HG02840 (cell line): ENCODE data around the gene IL15.
"Not testable (repeated sequence)": the region's sequence is repeated elsewhere in the genome, so short reads cannot be mapped to it uniquely, and the experiment has no call there.

Experiments used
- ATAC-seq: cut with Tn5 transposase; IDR thresholded peaks from one replicate; pipeline ENCODE4 v1.9.1; 2021; ENCODE audit warnings: mild to moderate bottlenecking, moderate library complexity, moderate number of reproducible peaks; ENCODE audit not compliant: unreplicated experiment, low FRiP score

The IL15 gene

GRCh38 chr4:141692081-141692480, 55.7 kb downstream of the IL15 start:
- no peak for ATAC-seq

- ATAC-seq, result no peak
Observed at GRCh38 chr4:141697116-141697515, 60.7 kb downstream of the IL15 start.

- ATAC-seq, result no peak
Observed at GRCh38 chr4:141702472-141703182, 66.2 kb downstream of the IL15 start.

GRCh38 chr4:141703497-141703896, 67.1 kb downstream of the IL15 start:
- ATAC-seq, result no peak

GRCh38 chr4:141705048-141705746, 68.8 kb downstream of the IL15 start:
- ATAC-seq, result peak; percentile 79

GRCh38 chr4:141705747-141706377, 69.5 kb downstream of the IL15 start:
- no peak for ATAC-seq

GRCh38 chr4:141706445-141706844, 70.1 kb downstream of the IL15 start:
- no peak for ATAC-seq

GRCh38 chr4:141711211-141711610, 74.8 kb downstream of the IL15 start:
- ATAC-seq, result peak; percentile 54

- ATAC-seq, result no peak
Observed at GRCh38 chr4:141713185-141713584, 76.8 kb downstream of the IL15 start.

GRCh38 chr4:141713771-141714445, 77.5 kb downstream of the IL15 start:
- no peak for ATAC-seq

- no peak for ATAC-seq
Observed at GRCh38 chr4:141719585-141719984, 83.2 kb downstream of the IL15 start.

GRCh38 chr4:141721174-141721573, 84.8 kb downstream of the IL15 start:
- no peak for ATAC-seq

GRCh38 chr4:141724646-141725045, 88.3 kb downstream of the IL15 start:
- no peak for ATAC-seq

GRCh38 chr4:141727420-141727819, 91.0 kb downstream of the IL15 start:
- no peak for ATAC-seq

- no peak for ATAC-seq
Observed at GRCh38 chr4:141730805-141731204, 94.4 kb downstream of the IL15 start.

- ATAC-seq, result no peak
Observed at GRCh38 chr4:141731481-141731880, 95.1 kb downstream of the IL15 start.

GRCh38 chr4:141739636-141740035, 103.3 kb downstream of the IL15 start:
- no peak for ATAC-seq

- no peak for ATAC-seq
Observed at GRCh38 chr4:141746026-141746425, 109.6 kb downstream of the IL15 start.

- ATAC-seq, result not testable (repeated sequence)
Observed at GRCh38 chr4:141751806-141752205, 115.4 kb downstream of the IL15 start.

- no peak for ATAC-seq
Observed at GRCh38 chr4:141757287-141757686, 120.9 kb downstream of the IL15 start.

- ATAC-seq, result no peak
Observed at GRCh38 chr4:141759796-141760425, 123.5 kb downstream of the IL15 start.
